Sigmoid colon (tissue), 7 donors: ENCODE measurements around the gene HYKK. TPM values are rescaled to one million over a fixed set of nuclear protein-coding genes. Genes with fewer than 3 reads are reported as not detected.

ENCODE experiments used
- DNase-seq: peaks from one replicate; pipeline ENCODE4 v3.0.0-alpha.2; 2019
- H3K27ac ChIP-seq, 4 donors: fragments of 200-600 bp; sonication (generic); one replicate each; pipeline ENCODE4 v1.5.1; 2016 to 2019; ENCODE audit warnings: mild to moderate bottlenecking in 1 of 4
- H3K27me3 ChIP-seq, 3 donors: fragments of 200-600 bp; sonication (generic); one replicate each; pipeline ENCODE4 v1.5.1; 2019; ENCODE audit warnings: mild to moderate bottlenecking in 1 of 3
- H3K36me3 ChIP-seq, 4 donors: fragments of 200-600 bp; sonication (generic); one replicate each; pipeline ENCODE4 v1.5.1; 2016 to 2019
- H3K4me1 ChIP-seq, 4 donors: fragments of 200-600 bp; sonication (generic); one replicate each; pipeline ENCODE4 v1.5.1; 2017 to 2019
- H3K4me3 ChIP-seq, 4 donors: fragments of 200-600 bp; sonication (generic); one replicate each; pipeline ENCODE4 v1.5.1; 2017 to 2019; ENCODE audit warnings: mild to moderate bottlenecking in 2 of 4, moderate library complexity in 1 of 4
- H3K9me3 ChIP-seq, 4 donors: fragments of 200-600 bp in 3 of 4; sonication (generic) in 3 of 4; one replicate each; pipeline versions ENCODE4 v1.5.1 to v1.6.1; 2013 to 2019
- CTCF ChIP-seq, 4 experiments: fragments of 450-650 bp in 3 of 4; fragments of 200-600 bp in 1 of 4; IDR thresholded peaks; one replicate each; pipeline ENCODE4 v1.5.1; 2016 to 2019; ENCODE audit warnings: antibody characterized with exemption in 4 of 4, mild to moderate bottlenecking in 3 of 4, moderate library complexity in 2 of 4
- EP300 ChIP-seq, 4 donors: sonication (generic); formaldehyde crosslinking; IDR thresholded peaks; one replicate each; pipeline ENCODE4 v1.6.1; 2017; ENCODE audit warnings: antibody characterized with exemption in 4 of 4
- POLR2A ChIP-seq, 2 donors: fragments of 450-650 bp; IDR thresholded peaks; one replicate each; pipeline ENCODE4 v1.6.1; 2016; ENCODE audit warnings: antibody characterized with exemption in 2 of 2, mild to moderate bottlenecking in 2 of 2, moderate library complexity in 2 of 2
- POLR2AphosphoS5 ChIP-seq, 4 donors: sonication (generic); formaldehyde crosslinking; IDR thresholded peaks; one replicate each; pipeline ENCODE4 v1.6.1; 2017; ENCODE audit warnings: antibody characterized with exemption in 4 of 4
- WGBS, 2 donors: extraction: QIAGEN DNeasy Blood & Tissue Kit; methylation state at CpG; one replicate each; pipeline ENCODE4 v1.1.7; 2013; 5-methylcytosine and 5-hydroxymethylcytosine counted together
- intact Hi-C: fragments of 100-400 bp; cut with DNase I; formaldehyde crosslinking; loops from one replicate; pipeline ENCODE4 v1.15.1; 2023
- polyA plus RNA-seq, 3 donors: library from polyadenylated mRNA; stranded (reverse); fragments of 200-250 nt; gene quantifications; one replicate each; pipeline ENCODE4 v1.2.3, GENCODE V29; 2013
- total RNA-seq, 4 donors: library from RNA; depleted of rRNA; stranded (reverse); fragments of >200 nt; gene quantifications; one replicate each; pipeline ENCODE4 v1.1.0, GENCODE V29; 2016
- donor health status: healthy with polysubstance abuse.
- donor health status: Bipolar disorder and iron deficiency.
- donor health status: healthy.

HYKK gene
- total RNA-seq (10 to 100 TPM in 3 of 4 donors, 1 to 10 TPM in 1; 9.1 to 17.8 (median 15.0) TPM), polyA plus RNA-seq (1 to 10 TPM; 4.0 to 7.2 (median 4.9) TPM)

- H3K4me3 ChIP-seq, result peak within 1 kb of the TSS; percentile 64 to 89 (median 78)
- H3K9me3 ChIP-seq, result no peaks in the 10 kb centered on the region
- WGBS, 2 donors, result 1 to 2% methylated on average over 63 of the region's 63 CpGs
- no peaks in the 10 kb centered on the region for H3K27me3 ChIP-seq
- intact Hi-C loops, result loop anchor here (2.0 kb wide), 1 partner anchor 34 kb away; the partner anchor contains the start of gene PSMA4
- H3K4me1 ChIP-seq, result peaks cover 0 to 12% (median 8%) of the 10 kb centered on the region in 4 donors
- peak within 1 kb of the TSS; percentile 75 to 82 (median 80) for H3K27ac ChIP-seq
- TF ChIP-seq EP300 (IDR thresholded peaks at IDR 0.05) (no peak), CTCF (IDR thresholded peaks at IDR 0.05) (peak in 1 of 4 experiments; percentile 13), POLR2AphosphoS5 (IDR thresholded peaks at IDR 0.05) (peak in 3 of 4 donors; percentile 56 to 78 (median 74)), POLR2A (IDR thresholded peaks at IDR 0.05) (peak; percentile 32 to 54)
- no peaks in the 10 kb centered on the region for H3K36me3 ChIP-seq
- DNase-seq, result peak; percentile 97
Observed at GRCh38 chr15:78506971-78507830, at the start of gene HYKK. Gene HYKK, plus strand, starts transcription at chr15:78507577. Its CDS starts 5,512 bp downstream, at chr15:78513089.

- Histone ChIP-seq H3K36me3 (peaks cover 0 to 28% (median 12%) of the 10 kb centered on the region in 4 donors), H3K4me1 (peaks cover 0 to 50% (median 33%) of the 10 kb centered on the region in 4 donors), H3K4me3 (no peak overlapping the region), H3K27ac (peak overlapping the region in 3 of 4 donors; percentile 19 to 51 (median 44)), H3K27me3 (no peaks in the 10 kb centered on the region), H3K9me3 (no peaks in the 10 kb centered on the region)
- TF ChIP-seq POLR2A (IDR thresholded peaks at IDR 0.05), result no peak
- no peak for TF ChIP-seq EP300 (IDR thresholded peaks at IDR 0.05)
- no peak for TF ChIP-seq POLR2AphosphoS5 (IDR thresholded peaks at IDR 0.05)
- no peak for TF ChIP-seq CTCF (IDR thresholded peaks at IDR 0.05)
- 82 to 87% methylated on average over 4 of the region's 4 CpGs for WGBS, 2 donors
- DNase-seq, result no peak
- intact Hi-C loops, result no loop called here
Observed at GRCh38 chr15:78460737-78461136, 46.6 kb upstream of the HYKK start.

- no peak for TF ChIP-seq CTCF (IDR thresholded peaks at IDR 0.05)
- peak in 1 of 4 donors; percentile 15 for TF ChIP-seq POLR2AphosphoS5 (IDR thresholded peaks at IDR 0.05)
- Histone ChIP-seq H3K4me3 (no peak overlapping the region), H3K27me3 (no peaks in the 10 kb centered on the region), H3K27ac (peak overlapping the region in 3 of 4 donors; percentile 19 to 51 (median 44)), H3K4me1 (peaks cover 0 to 45% (median 27%) of the 10 kb centered on the region in 4 donors), H3K36me3 (peaks cover 0 to 34% (median 15%) of the 10 kb centered on the region in 4 donors), H3K9me3 (no peaks in the 10 kb centered on the region)
- DNase-seq, result no peak
- 5 to 19% methylated on average over 3 of the region's 3 CpGs for WGBS, 2 donors
- intact Hi-C loops, result no loop called here
Observed at GRCh38 chr15:78461171-78461888, 46.0 kb upstream of the HYKK start.

- Histone ChIP-seq H3K27me3 (no peaks in the 10 kb centered on the region), H3K27ac (no peak overlapping the region), H3K4me3 (no peak overlapping the region), H3K9me3 (no peaks in the 10 kb centered on the region), H3K4me1 (no peaks in the 10 kb centered on the region), H3K36me3 (peaks cover 25 to 100% (median 39%) of the 10 kb centered on the region in 4 donors)
- TF ChIP-seq POLR2AphosphoS5 (IDR thresholded peaks at IDR 0.05), result no peak
- TF ChIP-seq POLR2A (IDR thresholded peaks at IDR 0.05), result no peak
- TF ChIP-seq EP300 (IDR thresholded peaks at IDR 0.05), result no peak
- TF ChIP-seq CTCF (IDR thresholded peaks at IDR 0.05), result no peak
- DNase-seq, result no peak
- WGBS, 2 donors, result 89 to 99% methylated on average over 1 of the region's 1 CpG
- intact Hi-C loops, result no loop called here
Observed at GRCh38 chr15:78469031-78469430, 38.3 kb upstream of the HYKK start.
